Measurements from ENCODE around the gene ANKRD10.

GRCh38 chr13:110911880-110912279 is 3.0 kb downstream of the ANKRD10 start:
- TF ChIP-seq CTCF (conservative IDR thresholded peaks at IDR 0.05) (no peak), ZFX (IDR thresholded peaks at IDR 0.05) (no peak)
